ENCODE results near the gene DEXI. TPM values are rescaled to one million over a fixed set of nuclear protein-coding genes. Genes with fewer than 3 reads are reported as not detected.
A peak's percentile ranks its signal among the peaks of the same experiment; 100 is the strongest.

Gene DEXI
- total RNA-seq, 4 donors from 2014 or later = 83.9 to 184 (median 127) TPM

GRCh38 chr16:10981697-10982216 is 39.5 kb upstream of the DEXI start:
- peak overlapping the region in 3 of 4 donors; percentile 24 to 47 (median 27) for H3K27ac ChIP-seq
- no peak for DNase-seq
- H3K4me3 ChIP-seq = no peak overlapping the region
- in situ Hi-C loops (cut with MboI; ENCODE audit: low sequenced_read_pairs in 4 of 4) (no loop called here), intact Hi-C loops (cut with DNase I; ENCODE audit: low total_unique reads) (no loop called here)
- no peaks in the 10 kb centered on the region for H3K27me3 ChIP-seq
- H3K36me3 ChIP-seq = peaks cover 0 to 21% of the 10 kb centered on the region in 2 donors
- no peaks in the 10 kb centered on the region for H3K9me3 ChIP-seq
- H3K4me1 ChIP-seq = peaks cover 7 to 8% of the 10 kb centered on the region in 2 donors
- TF ChIP-seq POLR2A (IDR thresholded peaks at IDR 0.05) = no peak
- no peak for TF ChIP-seq CTCF (IDR thresholded peaks at IDR 0.05 in 4 of 5, conservative IDR thresholded peaks at IDR 0.05 in 1 of 5)
- no peak for ATAC-seq

- no peaks in the 10 kb centered on the region for H3K9me3 ChIP-seq
- in situ Hi-C loops (cut with MboI; ENCODE audit: low sequenced_read_pairs in 4 of 4) = no loop called here
- DNase-seq = no peak
- peaks cover 7 to 8% of the 10 kb centered on the region in 2 donors for H3K4me1 ChIP-seq
- no peak overlapping the region for H3K27ac ChIP-seq
- TF ChIP-seq POLR2A (IDR thresholded peaks at IDR 0.05) = no peak
- TF ChIP-seq CTCF (IDR thresholded peaks at IDR 0.05 in 4 of 5, conservative IDR thresholded peaks at IDR 0.05 in 1 of 5) = no peak
- H3K27me3 ChIP-seq = no peaks in the 10 kb centered on the region
- no peak overlapping the region for H3K4me3 ChIP-seq
- peaks cover 0 to 21% of the 10 kb centered on the region in 2 donors for H3K36me3 ChIP-seq
- no peak for ATAC-seq
- intact Hi-C loops (cut with DNase I; ENCODE audit: low total_unique reads) = no loop called here
Observed at GRCh38 chr16:10980813-10981212, 38.5 kb upstream of the DEXI start.

- intact Hi-C loops (cut with DNase I; ENCODE audit: low total_unique reads) (no loop called here), in situ Hi-C loops (cut with MboI; ENCODE audit: low sequenced_read_pairs in 4 of 4) (loop anchor here in 1 of 4 donors (10.0 kb wide), 1 partner anchor 285 kb away; the partner anchor contains the start of gene TNP2)
- Histone ChIP-seq H3K27me3 (no peaks in the 10 kb centered on the region), H3K27ac (peak overlapping the region; percentile 45 to 75 (median 48)), H3K36me3 (peaks cover 0 to 21% of the 10 kb centered on the region in 2 donors), H3K9me3 (no peaks in the 10 kb centered on the region), H3K4me3 (no peak overlapping the region), H3K4me1 (peaks cover 7 to 8% of the 10 kb centered on the region in 2 donors)
- DNase-seq (peak; percentile 28 to 73), ATAC-seq (peak; percentile 82 to 94)
- TF ChIP-seq POLR2A (IDR thresholded peaks at IDR 0.05) = no peak
Observed at GRCh38 chr16:10979717-10980601, 37.7 kb upstream of the DEXI start.

- Histone ChIP-seq H3K36me3 (peaks cover 0 to 21% of the 10 kb centered on the region in 2 donors), H3K27me3 (no peaks in the 10 kb centered on the region), H3K4me1 (peaks cover 7 to 8% of the 10 kb centered on the region in 2 donors), H3K27ac (no peak overlapping the region), H3K4me3 (no peak overlapping the region), H3K9me3 (no peaks in the 10 kb centered on the region)
- ATAC-seq (no peak), DNase-seq (no peak)
- TF ChIP-seq CTCF (IDR thresholded peaks at IDR 0.05 in 4 of 5, conservative IDR thresholded peaks at IDR 0.05 in 1 of 5) (no peak), POLR2A (IDR thresholded peaks at IDR 0.05) (no peak)
- in situ Hi-C loops (cut with MboI; ENCODE audit: low sequenced_read_pairs in 4 of 4) = loop anchor here in 1 of 4 donors (10.0 kb wide), 1 partner anchor 286 kb away; the partner anchor contains the start of gene TNP2
- intact Hi-C loops (cut with DNase I; ENCODE audit: low total_unique reads) = no loop called here
Observed at GRCh38 chr16:10978871-10979446, 36.7 kb upstream of the DEXI start.

- Histone ChIP-seq H3K36me3 (peaks cover 0 to 24% of the 10 kb centered on the region in 2 donors), H3K9me3 (no peaks in the 10 kb centered on the region), H3K4me3 (no peak overlapping the region), H3K27me3 (no peaks in the 10 kb centered on the region), H3K27ac (no peak overlapping the region), H3K4me1 (peaks cover 7 to 8% of the 10 kb centered on the region in 2 donors)
- TF ChIP-seq POLR2A (IDR thresholded peaks at IDR 0.05) = no peak
- TF ChIP-seq CTCF (IDR thresholded peaks at IDR 0.05 in 4 of 5, conservative IDR thresholded peaks at IDR 0.05 in 1 of 5) = no peak
- ATAC-seq (no peak), DNase-seq (no peak)
- intact Hi-C loops (cut with DNase I; ENCODE audit: low total_unique reads) = no loop called here
- in situ Hi-C loops (cut with MboI; ENCODE audit: low sequenced_read_pairs in 4 of 4) = loop anchor here in 1 of 4 donors (10.0 kb wide), 1 partner anchor 287 kb away; the partner anchor contains the start of gene TNP2
Observed at GRCh38 chr16:10978124-10978523, 35.9 kb upstream of the DEXI start.
